Activated CD8-positive, alpha-beta T cell treated with anti-CD3 and anti-CD28 coated beads for 36 hours (primary cell): ENCODE data around the gene PIK3AP1. TPM values are rescaled to one million over a fixed set of nuclear protein-coding genes. Genes with fewer than 3 reads are reported as not detected.

ENCODE experiments used
- ATAC-seq: fragments of 200-7000 bp; cut with Tn5 transposase; one replicate; pipeline ENCODE4 v1.10.0; 2021; ENCODE audit warnings: mild to moderate bottlenecking, moderate library complexity
- CTCF ChIA-PET: fragments of 350-600 bp; sonication (Branson Sonifier 250); formaldehyde crosslinking; loops from one replicate; lab custom pipeline; 2021; ENCODE audit warnings: antibody characterized with exemption; lab: Charles Lee
- POLR2A ChIA-PET: fragments of 350-600 bp; sonication (Branson Sonifier 250); formaldehyde crosslinking; loops from one replicate; lab custom pipeline; 2021; ENCODE audit warnings: antibody characterized with exemption; lab: Charles Lee
- DNase-seq: peaks from one replicate; pipeline ENCODE4 v3.0.0-alpha.2; 2020
- H3K27ac Mint-ChIP-seq: one replicate; pipeline ENCODE4 v1.8.0; 2021; ENCODE audit warnings: mild to moderate bottlenecking, mixed read lengths
- H3K27me3 Mint-ChIP-seq: one replicate; pipeline ENCODE4 v1.8.0; 2021; ENCODE audit warnings: mixed read lengths
- H3K36me3 Mint-ChIP-seq: one replicate; pipeline ENCODE4 v1.8.0; 2021; ENCODE audit warnings: low read depth, mixed read lengths
- H3K4me1 Mint-ChIP-seq: one replicate; pipeline ENCODE4 v1.8.0; 2021; ENCODE audit warnings: low read depth, mixed read lengths
- H3K4me3 Mint-ChIP-seq: one replicate; pipeline ENCODE4 v1.8.0; 2021; ENCODE audit warnings: mild to moderate bottlenecking, moderate library complexity, mixed read lengths
- H3K9me3 Mint-ChIP-seq: one replicate; pipeline ENCODE4 v1.8.0; 2021; ENCODE audit warnings: mixed read lengths
- intact Hi-C: fragments of 100-400 bp; cut with micrococcal nuclease; formaldehyde crosslinking; loops from one replicate; pipeline ENCODE4 v1.10.0; 2022
- total RNA-seq, 2 experiments: library from RNA; stranded (reverse); gene quantifications; one replicate each; pipeline ENCODE4 v1.2.3, GENCODE V29; 2021
- TF ChIP-seq, protein P1 (sequence below): fragments of 200-600 bp; IDR thresholded peaks from one replicate; pipeline ENCODE4 v1.8.0; 2022; ENCODE audit warnings: antibody characterized with exemption, mild to moderate bottlenecking

Gene PIK3AP1
- total RNA-seq, 2 experiments from 2014 or later, result 4.1 to 4.7 TPM

DNA sequence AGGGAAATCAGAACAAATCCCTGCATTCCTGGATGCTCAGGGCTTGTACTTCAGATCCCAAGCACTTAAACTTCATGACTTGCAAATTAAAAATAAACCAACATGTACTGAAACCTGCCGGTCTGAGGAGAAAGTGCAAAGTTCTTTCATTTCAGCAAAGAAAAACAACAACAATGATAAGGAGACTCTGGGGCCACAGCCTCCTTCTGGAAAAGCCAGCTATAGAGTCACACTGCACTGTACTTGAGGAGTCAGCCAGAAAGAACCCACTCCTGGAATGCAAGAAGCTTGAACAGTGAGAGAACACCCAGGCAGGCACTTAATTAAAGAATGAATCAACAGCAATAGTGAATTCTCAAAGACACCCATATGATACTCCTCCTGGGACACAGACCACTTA is 83.8 kb downstream of the PIK3AP1 start:
- Mint-ChIP-seq H3K9me3 (no peaks in the 10 kb centered on the region), H3K4me1 (peaks cover 5% of the 10 kb centered on the region), H3K36me3 (no peaks in the 10 kb centered on the region), H3K27ac (no peak overlapping the region), H3K27me3 (no peaks in the 10 kb centered on the region), H3K4me3 (no peak overlapping the region)
- ChIA-PET POLR2A (no interaction called here), CTCF (interaction anchor here (1.4 kb wide), 1 partner anchor 122 kb away, joined by 3 read pairs; the partner anchor contains the start of gene TLL2)
- intact Hi-C loops, result no loop called here
- TF ChIP-seq, protein P1, sequence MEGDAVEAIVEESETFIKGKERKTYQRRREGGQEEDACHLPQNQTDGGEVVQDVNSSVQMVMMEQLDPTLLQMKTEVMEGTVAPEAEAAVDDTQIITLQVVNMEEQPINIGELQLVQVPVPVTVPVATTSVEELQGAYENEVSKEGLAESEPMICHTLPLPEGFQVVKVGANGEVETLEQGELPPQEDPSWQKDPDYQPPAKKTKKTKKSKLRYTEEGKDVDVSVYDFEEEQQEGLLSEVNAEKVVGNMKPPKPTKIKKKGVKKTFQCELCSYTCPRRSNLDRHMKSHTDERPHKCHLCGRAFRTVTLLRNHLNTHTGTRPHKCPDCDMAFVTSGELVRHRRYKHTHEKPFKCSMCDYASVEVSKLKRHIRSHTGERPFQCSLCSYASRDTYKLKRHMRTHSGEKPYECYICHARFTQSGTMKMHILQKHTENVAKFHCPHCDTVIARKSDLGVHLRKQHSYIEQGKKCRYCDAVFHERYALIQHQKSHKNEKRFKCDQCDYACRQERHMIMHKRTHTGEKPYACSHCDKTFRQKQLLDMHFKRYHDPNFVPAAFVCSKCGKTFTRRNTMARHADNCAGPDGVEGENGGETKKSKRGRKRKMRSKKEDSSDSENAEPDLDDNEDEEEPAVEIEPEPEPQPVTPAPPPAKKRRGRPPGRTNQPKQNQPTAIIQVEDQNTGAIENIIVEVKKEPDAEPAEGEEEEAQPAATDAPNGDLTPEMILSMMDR, result no peak
- ATAC-seq (no peak), DNase-seq (no peak)

DNA sequence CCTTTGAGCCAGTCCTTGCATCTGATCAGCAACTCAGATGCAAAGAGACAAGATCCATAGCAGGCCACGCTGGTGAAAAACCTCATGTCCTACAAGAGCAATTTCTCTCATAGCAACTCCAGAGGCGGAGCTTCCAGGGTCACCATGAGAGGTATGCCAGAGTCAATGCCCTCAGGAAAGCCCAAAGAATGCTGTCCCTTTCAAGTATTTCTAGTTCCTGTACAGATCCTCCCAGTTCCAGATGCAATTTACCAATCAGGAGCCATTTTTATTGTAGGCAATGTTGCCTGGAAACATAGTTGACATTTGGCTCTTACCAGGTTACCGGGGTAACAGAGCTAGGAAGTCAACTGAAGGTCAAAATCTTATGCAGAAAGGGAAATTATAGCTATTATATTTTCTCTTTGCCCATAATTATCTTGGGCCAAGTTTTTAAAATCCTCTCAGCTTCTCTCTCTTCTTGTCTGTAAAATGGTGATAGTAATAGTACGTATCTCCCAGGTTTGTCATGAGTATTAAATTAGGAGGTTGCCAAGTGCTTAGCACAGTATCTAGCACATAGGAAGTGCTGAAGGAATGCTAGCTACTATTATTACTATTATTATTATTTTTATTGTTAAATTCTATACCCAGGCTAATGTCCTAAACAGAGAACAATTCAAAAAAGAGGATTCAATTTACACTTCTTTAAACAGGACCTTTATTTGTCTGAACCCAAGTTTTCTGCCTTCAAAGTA is 87.2 kb downstream of the PIK3AP1 start:
- H3K9me3 Mint-ChIP-seq, result no peaks in the 10 kb centered on the region
- no peaks in the 10 kb centered on the region for H3K36me3 Mint-ChIP-seq
- ATAC-seq (no peak), DNase-seq (no peak)
- CTCF ChIA-PET, result interaction anchor here (1.0 to 2.1 kb wide), 2 partner anchors 9 to 392 kb away, joined by 3 to 13 read pairs; no protein-coding TSS in a partner anchor
- H3K4me1 Mint-ChIP-seq, result no peaks in the 10 kb centered on the region
- POLR2A ChIA-PET, result no interaction called here
- H3K27me3 Mint-ChIP-seq, result no peaks in the 10 kb centered on the region
- TF ChIP-seq, protein P1, result no peak
- H3K27ac Mint-ChIP-seq, result no peak overlapping the region
- intact Hi-C loops, result no loop called here
- no peak overlapping the region for H3K4me3 Mint-ChIP-seq

DNA sequence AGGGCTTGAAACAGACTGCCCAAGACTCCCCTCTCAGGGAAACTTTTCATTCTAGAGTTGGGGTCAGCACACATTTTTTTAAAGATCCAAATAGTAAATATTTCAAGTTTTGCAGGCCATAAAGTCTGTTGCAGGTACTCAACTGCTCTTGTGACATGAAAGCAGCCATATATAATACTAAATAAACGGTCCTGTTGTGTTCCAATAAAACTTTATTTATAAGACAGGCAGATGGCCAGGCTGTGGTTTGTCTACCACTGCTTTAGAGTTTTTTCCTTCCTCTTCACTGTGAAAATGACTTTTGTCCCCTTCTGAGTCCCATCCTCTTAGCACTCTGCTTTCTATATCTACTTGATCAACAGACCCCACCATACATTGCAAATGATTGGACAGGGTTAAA is 93.0 kb downstream of the PIK3AP1 start:
- no peaks in the 10 kb centered on the region for H3K9me3 Mint-ChIP-seq
- no peak for DNase-seq
- intact Hi-C loops, result no loop called here
- peaks cover 2% of the 10 kb centered on the region for H3K36me3 Mint-ChIP-seq
- no peak for ATAC-seq
- H3K4me1 Mint-ChIP-seq, result no peaks in the 10 kb centered on the region
- POLR2A ChIA-PET, result no interaction called here
- TF ChIP-seq, protein P1, result no peak
- CTCF ChIA-PET, result no interaction called here
- H3K27ac Mint-ChIP-seq, result no peak overlapping the region
- H3K27me3 Mint-ChIP-seq, result no peaks in the 10 kb centered on the region
- H3K4me3 Mint-ChIP-seq, result no peak overlapping the region

DNA sequence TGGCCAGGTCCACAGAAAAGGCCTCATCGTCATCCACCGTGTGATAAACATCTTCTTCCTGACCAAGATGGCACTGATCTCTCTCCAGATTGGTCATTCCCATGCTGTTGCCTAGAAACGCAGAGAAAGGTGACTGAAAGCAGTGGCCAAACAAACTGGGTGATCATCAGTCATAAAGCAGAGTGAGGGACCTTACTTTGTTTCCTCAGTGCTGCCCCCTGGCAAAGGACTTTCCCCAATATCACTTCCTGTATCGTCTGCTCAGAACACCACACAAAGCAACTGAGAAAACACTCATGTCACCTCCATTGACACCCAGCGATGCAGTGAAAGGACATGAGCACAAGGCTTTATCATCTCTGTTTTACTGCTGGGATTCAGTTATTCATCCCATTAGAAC is 93.5 kb downstream of the PIK3AP1 start:
- POLR2A ChIA-PET, result no interaction called here
- DNase-seq (peak; percentile 45), ATAC-seq (no peak)
- TF ChIP-seq, protein P1, result no peak
- peaks cover 2% of the 10 kb centered on the region for H3K36me3 Mint-ChIP-seq
- CTCF ChIA-PET, result interaction anchor here (0.9 kb wide), 1 partner anchor 14 kb away, joined by 3 read pairs; no protein-coding TSS in a partner anchor
- H3K9me3 Mint-ChIP-seq, result no peaks in the 10 kb centered on the region
- no peak overlapping the region for H3K4me3 Mint-ChIP-seq
- intact Hi-C loops, result no loop called here
- H3K27me3 Mint-ChIP-seq, result no peaks in the 10 kb centered on the region
- no peaks in the 10 kb centered on the region for H3K4me1 Mint-ChIP-seq
- no peak overlapping the region for H3K27ac Mint-ChIP-seq

DNA sequence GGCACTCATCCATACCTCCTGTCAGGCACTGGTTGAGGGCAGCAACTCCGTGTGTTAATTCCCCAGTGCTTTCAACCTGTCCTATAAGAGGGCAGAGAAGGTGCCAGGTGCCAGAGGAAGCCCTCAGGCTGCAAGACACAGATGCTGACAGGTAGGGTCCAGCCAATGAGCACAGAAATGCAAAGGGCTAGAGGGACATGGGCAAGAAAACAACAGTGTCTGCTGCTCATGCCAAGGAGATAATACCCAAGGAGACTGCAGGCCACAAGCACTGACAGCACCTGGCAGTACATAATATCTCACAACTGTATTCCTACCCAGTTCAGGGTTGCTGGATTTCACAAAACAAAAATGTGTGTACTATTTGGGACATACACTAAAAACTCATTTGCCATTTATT is 95.1 kb downstream of the PIK3AP1 start:
- Mint-ChIP-seq H3K36me3 (peaks cover 2% of the 10 kb centered on the region), H3K4me3 (no peak overlapping the region), H3K27me3 (no peaks in the 10 kb centered on the region), H3K27ac (no peak overlapping the region), H3K9me3 (no peaks in the 10 kb centered on the region), H3K4me1 (no peaks in the 10 kb centered on the region)
- intact Hi-C loops, result no loop called here
- DNase-seq (no peak), ATAC-seq (no peak)
- POLR2A ChIA-PET, result no interaction called here
- CTCF ChIA-PET, result no interaction called here
- TF ChIP-seq, protein P1, result no peak
